ENCODE data around the gene DNAH14. TPM values are rescaled to one million over a fixed set of nuclear protein-coding genes. Genes with fewer than 3 reads are reported as not detected.

The DNAH14 gene
- total RNA-seq, 1 donor from 2014 or later: 14.4 TPM

- Histone ChIP-seq H3K4me1 (no peaks in the 10 kb centered on the region), H3K36me3 (no peaks in the 10 kb centered on the region), H3K9me3 (peaks cover 7% of the 10 kb centered on the region), H3K27ac (no peak overlapping the region), H3K27me3 (ENCODE audit: low read depth) (no peaks in the 10 kb centered on the region), H3K4me3 (no peak overlapping the region)
- TF ChIP-seq CTCF (IDR thresholded peaks at IDR 0.05): no peak
- DNase-seq (no peak), ATAC-seq (no peak)
- intact Hi-C loops (cut with DNase I): no loop called here
These were observed 330.8 kb downstream of the DNAH14 start for GRCh38 chr1:225260319-225260718.

- no peak for TF ChIP-seq CTCF (IDR thresholded peaks at IDR 0.05)
- Histone ChIP-seq H3K27ac (no peak overlapping the region), H3K4me3 (no peak overlapping the region), H3K27me3 (ENCODE audit: low read depth) (no peaks in the 10 kb centered on the region), H3K36me3 (no peaks in the 10 kb centered on the region), H3K9me3 (peaks cover 4% of the 10 kb centered on the region), H3K4me1 (no peaks in the 10 kb centered on the region)
- ATAC-seq (no peak), DNase-seq (no peak)
- intact Hi-C loops (cut with DNase I): no loop called here
These were observed 348.0 kb downstream of the DNAH14 start for GRCh38 chr1:225277445-225277844.

GRCh38 chr1:225280563-225280962, 351.1 kb downstream of the DNAH14 start:
- Histone ChIP-seq H3K4me3 (no peak overlapping the region), H3K27ac (no peak overlapping the region), H3K4me1 (no peaks in the 10 kb centered on the region), H3K36me3 (no peaks in the 10 kb centered on the region), H3K9me3 (peaks cover 4% of the 10 kb centered on the region), H3K27me3 (ENCODE audit: low read depth) (no peaks in the 10 kb centered on the region)
- DNase-seq (no peak), ATAC-seq (no peak)
- intact Hi-C loops (cut with DNase I): no loop called here
- TF ChIP-seq CTCF (IDR thresholded peaks at IDR 0.05): no peak

- ATAC-seq: no peak
- TF ChIP-seq CTCF (IDR thresholded peaks at IDR 0.05): no peak
- intact Hi-C loops (cut with DNase I): no loop called here
- no peak overlapping the region for H3K4me3 ChIP-seq
- no peaks in the 10 kb centered on the region for H3K4me1 ChIP-seq
- H3K27me3 ChIP-seq (ENCODE audit: low read depth): no peaks in the 10 kb centered on the region
- no peak overlapping the region for H3K27ac ChIP-seq
- no peaks in the 10 kb centered on the region for H3K36me3 ChIP-seq
- no peak for DNase-seq
- H3K9me3 ChIP-seq: peaks cover 8% of the 10 kb centered on the region
These were observed 360.8 kb downstream of the DNAH14 start for GRCh38 chr1:225290244-225290643.

GRCh38 chr1:225299624-225300023, 370.1 kb downstream of the DNAH14 start:
- Histone ChIP-seq H3K4me1 (no peaks in the 10 kb centered on the region), H3K27me3 (ENCODE audit: low read depth) (no peaks in the 10 kb centered on the region), H3K36me3 (no peaks in the 10 kb centered on the region), H3K4me3 (no peak overlapping the region), H3K27ac (no peak overlapping the region), H3K9me3 (peaks cover 9% of the 10 kb centered on the region)
- ATAC-seq (no peak), DNase-seq (no peak)
- no peak for TF ChIP-seq CTCF (IDR thresholded peaks at IDR 0.05)
- intact Hi-C loops (cut with DNase I): no loop called here

GRCh38 chr1:225300381-225300780, 370.9 kb downstream of the DNAH14 start:
- no peak for TF ChIP-seq CTCF (IDR thresholded peaks at IDR 0.05)
- Histone ChIP-seq H3K4me1 (no peaks in the 10 kb centered on the region), H3K4me3 (no peak overlapping the region), H3K9me3 (peaks cover 9% of the 10 kb centered on the region), H3K27ac (no peak overlapping the region), H3K36me3 (no peaks in the 10 kb centered on the region), H3K27me3 (ENCODE audit: low read depth) (no peaks in the 10 kb centered on the region)
- ATAC-seq (no peak), DNase-seq (no peak)
- intact Hi-C loops (cut with DNase I): no loop called here
